Cardiac muscle cell (in vitro differentiated cells and primary cell): ENCODE data around the gene SLC24A1. TPM values are rescaled to one million over a fixed set of nuclear protein-coding genes. Genes with fewer than 3 reads are reported as not detected.
"Not testable (repeated sequence)": the region's sequence is repeated elsewhere in the genome, so short reads cannot be mapped to it uniquely, and the experiment has no call there.

Experiments
- DNase-seq, 2 donors: peaks; one replicate each; pipeline versions ENCODE4 v3.0.0 to v3.0.0-alpha.2; 2010 to 2017; ENCODE audit warnings: low read depth in 1 of 2, low spot score in 1 of 2
- H3K27ac ChIP-seq: fragments of 200-600 bp; sonication (generic); 2 replicates; pipeline ENCODE4 v1.5.1; 2016
- H3K27me3 ChIP-seq: fragments of 200-600 bp; sonication (generic); 2 replicates; pipeline ENCODE4 v1.6.0; 2016; ENCODE audit warnings: control low read depth
- H3K36me3 ChIP-seq: fragments of 200-600 bp; sonication (generic); 2 replicates; pipeline ENCODE4 v1.5.1; 2016; ENCODE audit warnings: control low read depth
- H3K4me1 ChIP-seq: fragments of 200-600 bp; sonication (generic); 2 replicates; pipeline ENCODE4 v1.8.1; 2017; ENCODE audit warnings: low read depth, mild to moderate bottlenecking, mixed run types
- H3K4me3 ChIP-seq: fragments of 200-600 bp; sonication (generic); 2 replicates; pipeline ENCODE4 v1.5.1; 2016; ENCODE audit warnings: mild to moderate bottlenecking
- H3K9me3 ChIP-seq: fragments of 200-600 bp; sonication (generic); 2 replicates; pipeline ENCODE4 v1.5.1; 2017; ENCODE audit warnings: low read depth, mild to moderate bottlenecking, control low read depth
- CTCF ChIP-seq: IDR thresholded peaks from 2 replicates; pipeline ENCODE4 v1.5.1; 2012; ENCODE audit warnings: low read depth, mild to moderate bottlenecking, low read length
- polyA plus RNA-seq: library from polyadenylated mRNA; unstranded; fragments of >200 nt; fragmentation: Nextera tagmentation; extraction: Ambion mirVana; gene quantifications from 2 replicates; pipeline ENCODE4 v1.2.1, GENCODE V29; 2016
- total RNA-seq: library from RNA; depleted of rRNA; stranded (reverse); fragments of >200 nt; gene quantifications from 2 replicates; pipeline ENCODE4 v1.2.3, GENCODE V29; 2016

Gene SLC24A1
- total and polyA plus RNA-seq, 2 experiments from 2014 or later, result 1.1 to 5.2 TPM

GRCh38 chr15:65611888-65612615 is 9.7 kb upstream of the SLC24A1 start:
- no peak for DNase-seq
- no peak for TF ChIP-seq CTCF

GRCh38 chr15:65612616-65612946 is 9.2 kb upstream of the SLC24A1 start:
- Histone ChIP-seq H3K9me3 (no peaks in the 10 kb centered on the region), H3K27ac (peak overlapping the region; percentile 94), H3K36me3 (no peaks in the 10 kb centered on the region), H3K4me3 (no peak overlapping the region), H3K4me1 (peaks cover 9% of the 10 kb centered on the region), H3K27me3 (no peaks in the 10 kb centered on the region)
- no peak for DNase-seq
- TF ChIP-seq CTCF, result no peak

More at GRCh38 chr15:65611888-65612615, 9.7 kb upstream of the SLC24A1 start:
- peak overlapping the region; percentile 87 for H3K4me3 ChIP-seq
- H3K27me3 ChIP-seq, result no peaks in the 10 kb centered on the region
- H3K27ac ChIP-seq, result peak overlapping the region; percentile 94
- peaks cover 3% of the 10 kb centered on the region for H3K36me3 ChIP-seq
- no peaks in the 10 kb centered on the region for H3K9me3 ChIP-seq
- H3K4me1 ChIP-seq, result peaks cover 9% of the 10 kb centered on the region

- Histone ChIP-seq H3K27me3 (no peaks in the 10 kb centered on the region), H3K36me3 (no peaks in the 10 kb centered on the region), H3K4me1 (peaks cover 9% of the 10 kb centered on the region), H3K9me3 (no peaks in the 10 kb centered on the region), H3K4me3 (no peak overlapping the region), H3K27ac (peak overlapping the region; percentile 94)
- no peak for DNase-seq
- TF ChIP-seq CTCF, result no peak
These were observed 8.6 kb upstream of the SLC24A1 start for GRCh38 chr15:65612949-65613744.

- not testable (repeated sequence) for H3K27ac ChIP-seq, H3K4me3 ChIP-seq, DNase-seq, H3K36me3 ChIP-seq, H3K4me1 ChIP-seq, H3K9me3 ChIP-seq, H3K27me3 ChIP-seq
These were observed 5.9 kb upstream of the SLC24A1 start for GRCh38 chr15:65615887-65616286.

GRCh38 chr15:65618560-65619109 is 3.1 kb upstream of the SLC24A1 start:
- Histone ChIP-seq H3K36me3 (no peaks in the 10 kb centered on the region), H3K4me1 (no peaks in the 10 kb centered on the region), H3K4me3 (no peak overlapping the region), H3K27ac (no peak overlapping the region), H3K27me3 (no peaks in the 10 kb centered on the region), H3K9me3 (no peaks in the 10 kb centered on the region)
- no peak for TF ChIP-seq CTCF
- no peak for DNase-seq
